ENCODE data around the gene AGBL3.

AGBL3 gene

GRCh38 chr7:135150072-135150782 lies 163.9 kb downstream of the AGBL3 start:
- DNase-seq = no peak

DNA sequence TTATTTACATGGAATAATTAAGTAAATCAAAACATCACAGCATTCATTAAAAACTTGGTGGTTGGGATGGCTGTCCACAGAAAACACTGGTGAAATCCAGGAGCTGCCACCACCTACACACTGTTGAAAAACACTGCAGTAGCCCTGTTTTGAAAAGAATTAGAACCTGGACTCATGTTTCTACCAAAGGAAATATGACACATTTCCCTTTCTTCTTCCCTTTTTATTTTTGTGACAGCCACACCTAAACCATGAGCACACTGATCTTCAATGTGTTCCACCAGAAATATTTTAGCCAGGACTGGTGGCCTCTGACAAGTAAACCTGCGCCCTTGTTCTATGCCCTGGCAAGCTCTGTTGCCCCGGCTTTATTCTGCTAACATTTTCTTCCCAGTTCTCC lies 164.8 kb downstream of the AGBL3 start:
- no peak for DNase-seq

DNA sequence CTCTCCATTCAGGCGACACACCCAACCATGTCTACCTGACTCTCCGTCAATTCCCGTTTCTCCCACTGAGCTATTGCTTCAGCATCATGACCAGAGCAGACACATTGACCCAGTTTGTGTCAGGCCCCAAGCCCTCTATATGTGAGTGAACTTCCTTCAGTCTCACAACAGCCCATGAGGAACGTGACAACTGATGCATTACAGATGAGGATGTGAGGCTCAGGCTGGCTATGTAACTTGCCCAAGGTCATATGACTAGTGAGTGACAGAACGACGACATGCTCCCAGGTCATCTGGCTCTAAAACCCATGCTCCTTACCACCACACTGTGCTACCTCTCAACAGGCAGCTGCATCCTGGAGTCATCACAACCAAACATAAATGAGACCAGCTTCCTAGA lies 165.2 kb downstream of the AGBL3 start:
- DNase-seq = no peak

- DNase-seq = no peak
Measured at GRCh38 chr7:135152442-135152841, 166.1 kb downstream of the AGBL3 start.

DNA sequence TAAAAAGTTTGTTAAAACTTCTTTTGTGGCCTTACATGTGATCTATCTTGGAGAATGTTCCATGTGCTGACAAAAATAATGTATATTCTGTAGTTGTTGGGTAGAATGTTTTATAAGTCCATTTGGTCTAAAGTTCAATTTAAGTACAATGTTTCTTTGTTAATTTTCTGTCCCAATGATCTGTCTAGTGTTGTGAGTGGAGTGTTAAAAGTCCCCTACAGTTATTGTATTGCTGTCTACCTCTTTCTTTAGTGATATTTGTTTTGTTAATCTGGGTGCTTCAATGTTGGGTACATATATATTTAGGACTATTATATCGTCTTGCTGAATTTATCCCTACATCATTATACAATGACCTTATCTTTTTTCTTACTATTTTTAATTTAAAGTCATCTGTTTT lies 168.4 kb downstream of the AGBL3 start:
- DNase-seq = no peak

DNA sequence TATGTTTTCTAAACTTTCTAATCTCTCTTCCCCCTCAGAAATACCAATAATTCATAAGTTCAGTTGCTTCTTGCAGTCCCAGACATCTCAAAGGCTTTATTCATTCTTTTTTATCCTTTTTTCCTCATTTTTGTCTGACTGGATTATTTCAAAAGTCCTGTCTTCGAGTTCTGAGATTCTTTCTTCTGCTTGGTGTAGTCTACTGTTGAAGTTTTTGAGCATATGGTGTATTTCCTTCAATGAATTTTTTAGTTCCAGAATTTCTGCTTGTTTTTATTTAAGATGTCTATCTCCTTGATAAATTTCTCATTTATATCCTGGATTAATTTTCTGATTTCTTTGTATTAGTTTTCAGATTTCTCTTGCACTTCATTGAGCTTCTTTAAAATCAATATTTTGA lies 170.0 kb downstream of the AGBL3 start:
- DNase-seq = no peak

DNA sequence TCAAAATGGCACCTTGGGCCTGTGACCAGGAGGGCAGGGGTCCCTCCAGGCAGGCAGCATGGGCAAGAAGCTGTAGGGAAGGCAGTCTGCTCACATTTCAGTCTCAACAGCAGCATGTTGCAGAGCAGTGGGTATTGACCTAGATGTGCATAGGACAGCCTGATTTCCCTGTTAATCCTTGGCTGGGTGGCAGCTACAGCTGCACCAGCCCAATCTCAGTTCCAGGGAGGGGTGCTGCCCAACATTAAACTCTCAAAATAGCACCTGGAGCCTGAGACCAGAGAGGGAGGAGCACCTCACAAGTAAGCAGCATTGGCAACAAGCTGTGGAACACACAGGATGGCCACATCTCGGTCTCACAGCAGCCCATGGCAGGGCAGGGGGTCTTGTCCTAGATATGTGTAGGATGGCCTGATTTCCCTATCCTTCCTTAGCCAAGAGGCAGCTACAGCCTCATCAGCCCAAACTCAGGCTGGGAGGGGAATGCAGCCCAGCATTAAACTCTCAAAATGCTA lies 171.9 kb downstream of the AGBL3 start:
- DNase-seq = no peak

DNA sequence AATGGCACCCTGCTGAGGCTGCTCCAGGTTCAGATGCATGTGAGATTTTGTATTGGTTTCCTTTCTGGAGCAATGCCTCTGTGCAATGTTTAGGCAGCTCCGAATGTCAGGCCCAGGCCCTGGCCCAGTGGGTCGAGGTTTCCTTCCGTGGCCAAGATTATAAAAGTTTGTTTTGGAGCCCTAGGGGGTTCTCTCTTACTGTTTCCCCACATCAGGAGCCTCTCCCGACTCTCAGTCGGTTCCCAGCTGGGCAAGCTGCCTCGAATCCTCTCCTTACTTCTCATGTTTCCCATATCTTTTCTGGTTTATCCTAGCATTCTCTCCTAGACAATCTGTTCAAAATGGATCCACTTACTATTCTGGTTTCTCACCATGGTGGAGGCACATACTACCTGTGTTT lies 172.6 kb downstream of the AGBL3 start:
- no peak for DNase-seq

GRCh38 chr7:135159359-135160085 lies 173.2 kb downstream of the AGBL3 start:
- DNase-seq = no peak

GRCh38 chr7:135160098-135160857 lies 174.0 kb downstream of the AGBL3 start:
- no peak for DNase-seq

DNA sequence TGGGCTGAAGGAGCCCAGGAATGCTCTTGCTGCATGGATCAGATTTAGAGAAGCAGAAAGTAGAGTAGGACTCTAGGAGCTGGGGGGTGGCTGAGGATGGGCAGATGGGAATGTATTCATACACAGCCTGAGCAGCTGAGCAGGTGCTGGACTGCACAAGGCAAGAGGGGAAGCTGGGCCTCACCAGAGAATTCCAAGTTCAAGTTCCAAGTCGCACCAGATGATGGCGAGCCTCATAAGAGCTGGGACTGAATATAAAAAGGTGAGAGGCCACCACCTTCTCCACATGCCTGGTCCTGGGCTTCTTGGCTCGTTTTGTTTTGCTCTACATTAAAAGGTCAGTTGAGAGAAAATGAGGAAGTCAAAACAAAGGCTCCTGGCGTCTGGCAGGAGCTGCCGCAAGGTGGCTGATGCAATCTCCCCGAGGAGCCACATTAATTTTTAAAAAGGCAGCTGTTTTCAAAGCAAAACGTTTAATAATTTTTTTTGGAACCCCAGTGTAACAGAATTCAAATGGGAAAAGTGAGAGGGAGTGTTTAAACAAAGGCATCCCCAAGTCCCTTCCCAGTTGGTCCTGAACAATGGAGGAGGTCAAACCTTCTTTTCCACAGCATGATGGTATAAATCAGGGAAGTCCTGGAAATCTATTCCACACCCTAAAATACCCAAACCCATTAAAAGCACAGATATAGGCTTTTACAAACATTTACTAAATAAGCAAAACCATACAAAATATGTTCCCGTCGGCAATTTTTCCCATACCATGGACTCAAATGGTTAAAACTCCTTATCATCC lies 174.7 kb downstream of the AGBL3 start:
- no peak for DNase-seq

GRCh38 chr7:135161669-135162068 lies 175.4 kb downstream of the AGBL3 start:
- DNase-seq = no peak

DNA sequence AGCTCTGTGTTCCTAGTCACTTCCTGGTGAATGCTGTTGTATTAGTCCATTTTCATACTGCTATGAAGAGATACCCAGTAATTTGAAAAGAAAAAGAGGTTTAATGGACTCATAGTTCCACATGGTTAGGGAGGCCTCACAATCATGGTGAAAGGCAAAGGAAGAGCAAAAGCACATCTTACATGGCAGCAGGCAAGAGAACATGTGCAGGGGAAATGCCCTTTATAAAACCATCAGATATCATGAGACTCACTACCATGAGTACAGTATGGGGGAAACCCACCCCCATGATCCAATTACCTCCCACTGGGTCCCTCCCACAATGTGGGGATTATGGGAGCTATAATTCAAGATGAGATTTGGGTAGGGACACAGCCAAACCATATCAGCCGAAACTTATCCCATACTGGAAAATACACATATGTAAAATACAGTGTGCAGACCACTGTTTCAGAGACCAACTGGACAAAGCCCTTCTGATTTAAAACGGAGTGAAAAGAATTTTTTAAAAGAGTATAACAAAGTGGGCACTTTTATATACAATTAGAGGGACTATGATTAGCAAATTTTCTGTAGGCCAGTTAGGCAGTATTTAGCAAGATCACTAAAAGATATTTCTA lies 176.2 kb downstream of the AGBL3 start:
- DNase-seq = no peak

- no peak for DNase-seq
Measured at GRCh38 chr7:135164357-135165061, 178.2 kb downstream of the AGBL3 start.

GRCh38 chr7:135165862-135166261 lies 179.6 kb downstream of the AGBL3 start:
- DNase-seq = no peak

- DNase-seq = no peak
Measured at GRCh38 chr7:135166338-135166990, 180.2 kb downstream of the AGBL3 start.

DNA sequence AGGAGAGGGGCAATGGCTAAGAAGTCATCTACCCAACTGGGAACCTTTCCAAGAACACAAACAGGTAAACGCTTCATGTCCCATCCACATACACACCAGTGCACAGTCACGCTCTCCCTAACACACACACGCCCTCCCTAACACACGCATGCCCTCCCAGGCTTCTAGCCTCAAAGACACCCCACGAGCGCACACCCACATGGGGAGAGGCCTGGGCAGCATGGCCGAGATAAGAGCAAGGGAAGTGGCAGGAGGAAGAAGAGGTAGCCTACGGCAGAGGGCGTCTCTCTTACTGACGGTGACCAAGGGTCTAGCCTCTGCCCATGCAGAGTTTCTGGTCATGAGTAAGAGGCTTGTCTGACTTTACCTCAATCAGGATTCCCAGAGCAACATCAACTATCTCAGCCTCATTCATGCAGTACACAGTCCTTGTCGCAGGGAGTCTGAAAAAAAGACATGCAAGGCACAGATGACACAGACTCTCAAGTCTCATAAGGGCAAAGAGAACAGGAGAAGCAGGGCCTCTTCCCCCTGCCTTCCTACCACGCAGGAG lies 181.1 kb downstream of the AGBL3 start:
- DNase-seq = no peak

- DNase-seq = no peak
Measured at GRCh38 chr7:135168001-135168400, 181.7 kb downstream of the AGBL3 start.

DNA sequence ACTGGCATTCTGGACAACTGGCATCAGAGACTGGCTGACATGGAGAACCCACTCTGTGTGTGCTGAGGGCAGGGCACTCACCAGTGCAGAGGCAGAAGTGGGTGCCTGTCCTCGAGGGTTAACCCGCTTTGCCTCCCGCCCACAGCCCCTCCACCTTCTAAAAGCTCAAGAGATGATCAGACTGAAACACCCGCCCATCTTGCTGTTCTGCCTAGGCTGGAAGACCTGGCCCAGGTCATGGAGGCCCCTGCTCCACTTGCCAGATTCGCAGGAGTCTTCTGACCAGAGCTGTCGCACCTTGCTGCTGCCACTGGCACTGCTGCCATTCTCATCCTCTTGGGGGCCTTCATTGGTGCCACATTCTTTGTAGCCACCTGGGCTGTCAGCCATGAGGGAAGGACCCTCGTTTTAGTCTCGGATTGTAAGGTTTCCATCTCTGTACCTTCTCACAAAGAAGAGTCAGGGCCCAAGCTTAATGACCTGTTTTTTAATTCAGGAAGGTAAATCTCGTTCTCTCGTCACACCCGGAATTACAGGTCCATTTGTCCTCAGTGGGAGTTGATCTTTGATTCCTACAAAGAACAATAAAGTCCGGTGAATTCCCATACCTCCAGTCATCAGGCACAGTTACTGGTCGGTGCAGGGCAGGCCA lies 182.3 kb downstream of the AGBL3 start:
- no peak for DNase-seq

Data from NCI-H345 (cell line).